ENCODE results near the gene ABL2. TPM values are rescaled to one million over a fixed set of nuclear protein-coding genes. Genes with fewer than 3 reads are reported as not detected.

ABL2 gene
- total RNA-seq, 2 experiments from 2014 or later, result 15.8 to 16.4 TPM

GRCh38 chr1:179066471-179066870 lies 163.0 kb downstream of the ABL2 start:
- H3K27me3 Mint-ChIP-seq, result no peaks in the 10 kb centered on the region

GRCh38 chr1:179061360-179062282 lies 167.9 kb downstream of the ABL2 start:
- CTCF ChIA-PET, result no interaction called here
- intact Hi-C loops (cut with DNase I, micrococcal nuclease), result no loop called here
- H3K27ac Mint-ChIP-seq, result no peak overlapping the region

More at GRCh38 chr1:179066471-179066870, 163.0 kb downstream of the ABL2 start:
- peaks cover 63% of the 10 kb centered on the region for H3K36me3 Mint-ChIP-seq (ENCODE audit: low read depth)
- H3K4me1 ChIP-seq (ENCODE audit: insufficient read depth, low read length), result no peaks in the 10 kb centered on the region
- no peaks in the 10 kb centered on the region for H3K4me1 Mint-ChIP-seq (ENCODE audit: low read depth)
- H3K9me3 ChIP-seq (ENCODE audit: control insufficient read depth in 1 of 2, insufficient read depth in 1 of 2, low read length in 2 of 2), result no peaks in the 10 kb centered on the region
- POLR2A ChIA-PET, result no interaction called here
- H3K27me3 ChIP-seq (ENCODE audit: control insufficient read depth in 1 of 2, insufficient read depth in 2 of 2, low read length in 2 of 2), result no peaks in the 10 kb centered on the region
- ATAC-seq (ENCODE audit: poor library complexity) (no peak), DNase-seq (no peak)
- H3K4me3 Mint-ChIP-seq, result no peak overlapping the region
- intact Hi-C loops (cut with DNase I, micrococcal nuclease), result no loop called here
- TF ChIP-seq CTCF (IDR thresholded peaks at IDR 0.05), result no peak
- CTCF ChIA-PET, result no interaction called here
- H3K36me3 ChIP-seq (ENCODE audit: insufficient read depth, low read length), result peaks cover 41% of the 10 kb centered on the region
- no peak overlapping the region for H3K27ac Mint-ChIP-seq
- no peaks in the 10 kb centered on the region for H3K9me3 Mint-ChIP-seq
- no peak overlapping the region for H3K27ac ChIP-seq (ENCODE audit: low read depth in 1 of 2, low read length in 2 of 2)
- H3K4me3 ChIP-seq (ENCODE audit: low read length), result no peak overlapping the region

More at GRCh38 chr1:179061360-179062282, 167.9 kb downstream of the ABL2 start:
- Mint-ChIP-seq H3K36me3 (ENCODE audit: low read depth) (peaks cover 76% of the 10 kb centered on the region), H3K9me3 (no peaks in the 10 kb centered on the region), H3K4me3 (no peak overlapping the region), H3K27me3 (no peaks in the 10 kb centered on the region), H3K4me1 (ENCODE audit: low read depth) (no peaks in the 10 kb centered on the region)
- ATAC-seq (ENCODE audit: poor library complexity), result no peak
- no peak for TF ChIP-seq CTCF (IDR thresholded peaks at IDR 0.05)
- H3K4me1 ChIP-seq (ENCODE audit: insufficient read depth, low read length), result no peaks in the 10 kb centered on the region
- DNase-seq, result no peak
- H3K36me3 ChIP-seq (ENCODE audit: insufficient read depth, low read length), result peaks cover 26% of the 10 kb centered on the region
- H3K4me3 ChIP-seq (ENCODE audit: low read length), result no peak overlapping the region
- POLR2A ChIA-PET, result no interaction called here
- no peaks in the 10 kb centered on the region for H3K9me3 ChIP-seq (ENCODE audit: control insufficient read depth in 1 of 2, insufficient read depth in 1 of 2, low read length in 2 of 2)
- H3K27ac ChIP-seq (ENCODE audit: low read depth in 1 of 2, low read length in 2 of 2), result no peak overlapping the region
- no peaks in the 10 kb centered on the region for H3K27me3 ChIP-seq (ENCODE audit: control insufficient read depth in 1 of 2, insufficient read depth in 2 of 2, low read length in 2 of 2)
